GM12878 (cell line): ENCODE measurements around the gene TRPC4. TPM values are rescaled to one million over a fixed set of nuclear protein-coding genes. Genes with fewer than 3 reads are reported as not detected.

Experiments used
- ATAC-seq: fragments of 200-7000 bp; cut with Tn5 transposase; 3 replicates; pipeline ENCODE4 v1.9.1; 2020; ENCODE audit warnings: mild to moderate bottlenecking, moderate library complexity
- BruUV-seq: library from RNA; stranded (reverse); fragments of 400-500 nt; replicated peaks from 2 replicates; lab custom pipeline; 2021; lab: Mats Ljungman, UMichigan
- CTCF ChIA-PET: fragments of 300-600 bp; sonication (Branson Sonifier 250); formaldehyde crosslinking; extraction: SDS; loops from one replicate; lab custom pipeline; 2021; ENCODE audit warnings: inconsistent platforms; lab: Yijun Ruan, JAX
- POLR2A ChIA-PET: fragments of 350-600 bp; formaldehyde crosslinking; extraction: SDS; loops from one replicate; lab custom pipeline; 2021; ENCODE audit warnings: inconsistent platforms; lab: Charles Lee
- RAD21 ChIA-PET: fragments of 300-600 bp; sonication (Branson Sonifier 250); formaldehyde crosslinking; loops from one replicate; lab custom pipeline; 2023; ENCODE audit warnings: antibody characterized with exemption; ENCODE audit not compliant: unreplicated experiment; lab: Charles Lee
- SMC1A ChIA-PET: fragments of 300-600 bp; sonication (Branson Sonifier 250); formaldehyde crosslinking; loops from one replicate; lab custom pipeline; 2023; ENCODE audit not compliant: unreplicated experiment, uncharacterized antibody; lab: Charles Lee
- DNase-seq: peaks from one replicate; pipeline ENCODE4 v3.0.0-alpha.2; 2011; ENCODE audit warnings: low read depth, low spot score
- FAIRE-seq: peaks from 3 replicates; lab custom pipeline; 2011; peaks lifted over from hg19 to GRCh38; lab: Jason Lieb, UNC
- H2AFZ ChIP-seq: 2 replicates; pipeline ENCODE4 v1.6.0; 2011; ENCODE audit warnings: low read depth, low read length, control low read depth; ENCODE audit not compliant: control insufficient read depth
- H3K27ac ChIP-seq: 2 replicates; pipeline ENCODE4 v1.5.1; 2011; ENCODE audit warnings: control low read depth; ENCODE audit not compliant: control insufficient read depth, insufficient read depth
- H3K27me3 ChIP-seq, 2 experiments: replicated peaks in 1 of 2; 2 replicates each; pipeline versions ENCODE4 v1.6.0 to v1.6.1; 2011; ENCODE audit warnings: low read length in 1 of 2; ENCODE audit not compliant: control insufficient read depth in 2 of 2, insufficient read depth in 2 of 2
- H3K36me3 ChIP-seq, 2 experiments: 2 replicates each; pipeline ENCODE4 v1.5.1; 2011; ENCODE audit warnings: low read length in 1 of 2; ENCODE audit not compliant: control insufficient read depth in 2 of 2, insufficient read depth in 2 of 2
- H3K4me1 ChIP-seq: 2 replicates; pipeline ENCODE4 v1.6.1; 2011; ENCODE audit warnings: mild to moderate bottlenecking, low read length, moderate library complexity, mixed read lengths; ENCODE audit not compliant: control insufficient read depth, insufficient read depth
- H3K4me2 ChIP-seq: 2 replicates; pipeline ENCODE4 v1.6.0; 2011; ENCODE audit warnings: control low read depth; ENCODE audit not compliant: control insufficient read depth, insufficient read depth
- H3K4me3 ChIP-seq: fragments of 200-600 bp; sonication (generic); 2 replicates; pipeline ENCODE4 v1.5.1; 2016
- H3K79me2 ChIP-seq: 2 replicates; pipeline ENCODE4 v1.6.0; 2011; ENCODE audit warnings: low read length; ENCODE audit not compliant: control insufficient read depth, insufficient read depth
- H3K9ac ChIP-seq: 2 replicates; pipeline ENCODE4 v1.8.0; 2011; ENCODE audit warnings: low read length, control low read depth, mixed read lengths; ENCODE audit not compliant: control insufficient read depth, insufficient read depth
- H3K9me3 ChIP-seq: replicated peaks from 3 replicates; pipeline ENCODE4 v1.5.1; 2011; ENCODE audit warnings: mild to moderate bottlenecking, low read length; ENCODE audit not compliant: control insufficient read depth, insufficient read depth
- H4K20me1 ChIP-seq: 2 replicates; pipeline ENCODE4 v1.6.0; 2011; ENCODE audit not compliant: control insufficient read depth, insufficient read depth
- ATF7 ChIP-seq: fragments of 450-650 bp; IDR thresholded peaks from 2 replicates; pipeline ENCODE4 v1.6.1; 2016; ENCODE audit warnings: low read depth, mild to moderate bottlenecking
- BRCA1 ChIP-seq: IDR thresholded peaks from 2 replicates; pipeline ENCODE4 v1.6.1; 2011; ENCODE audit warnings: low read depth, low read length, improper control_type of control experiment
- NFYB ChIP-seq: IDR thresholded peaks from 2 replicates; pipeline ENCODE4 v1.6.1; 2011; ENCODE audit warnings: low read depth, mild to moderate bottlenecking, low read length, improper control_type of control experiment, moderate library complexity; ENCODE audit not compliant: insufficient read depth
- NR2C2 ChIP-seq: IDR thresholded peaks from 2 replicates; pipeline ENCODE4 v1.6.1; 2011; ENCODE audit warnings: borderline replicate concordance, low read depth; ENCODE audit not compliant: control insufficient read depth, insufficient read length
- SREBF2 ChIP-seq: IDR thresholded peaks from 2 replicates; pipeline ENCODE4 v1.6.1; 2012; ENCODE audit warnings: mild to moderate bottlenecking, low read length
- WRNIP1 ChIP-seq: IDR thresholded peaks from 2 replicates; pipeline ENCODE4 v1.6.1; 2011; ENCODE audit warnings: low read depth, low read length, improper control_type of control experiment, borderline replicate concordance
- YY1 ChIP-seq: IDR thresholded peaks from 2 replicates; pipeline ENCODE4 v1.6.1; 2011; ENCODE audit warnings: low read depth, mild to moderate bottlenecking, low read length
- ZNF217 ChIP-seq: fragments of 450-650 bp; IDR thresholded peaks from 2 replicates; pipeline ENCODE4 v1.6.1; 2017; ENCODE audit warnings: antibody characterized with exemption, mild to moderate bottlenecking
- WGBS: methylation state at CpG from one replicate; pipeline ENCODE4 v1.1.6; 2016; ENCODE audit warnings: low lambda C conversion rate; ENCODE audit not compliant: insufficient replicate concordance, insufficient coverage; ENCODE audit errors: missing lambda C conversion rate; 5-methylcytosine and 5-hydroxymethylcytosine counted together
- in situ Hi-C: fragments of 300-500 bp; cut with MboI; formaldehyde crosslinking; loops from 9 replicates; pipeline ENCODE4 v1.14.3; 2018; ENCODE audit warnings: mixed read lengths
- intact Hi-C: fragments of 100-400 bp; cut with micrococcal nuclease; formaldehyde crosslinking; loops from one replicate; pipeline ENCODE4 v1.14.2; 2022; ENCODE audit not compliant: unreplicated experiment
- polyA plus RNA-seq, 11 experiments: library from polyadenylated mRNA; depleted of rRNA in 4 of 11; unstranded in 6 of 11; stranded (reverse) in 5 of 11; fragments of >200 nt; fragmentation: Nextera tagmentation in 4 of 11; fragmentation: Illumina TruSeq in 1 of 11; extraction: Ambion mirVana in 4 of 11; extraction: Trizol in 1 of 11; gene quantifications; 1 replicate in 1 of 11; 2 replicates in 10 of 11; pipeline versions ENCODE4 v1.2.1 to v1.2.3, GENCODE V29; 2011 to 2016; ENCODE audit warnings: inconsistent platforms in 2 of 11, missing spikeins in 2 of 11, low read depth in 1 of 11
- total RNA-seq, 4 experiments: library from RNA; depleted of rRNA in 3 of 4; stranded (reverse); fragments of >200 nt in 3 of 4; fragmentation: Illumina TruSeq in 1 of 4; extraction: Trizol in 1 of 4; gene quantifications; 2 replicates each; pipeline versions ENCODE4 v1.2.1 to v1.2.3, GENCODE V29; 2013 to 2021
- TF ChIP-seq, protein P1 (sequence below): IDR thresholded peaks from 2 replicates; pipeline ENCODE4 v1.6.1; 2011; ENCODE audit warnings: borderline replicate concordance, low read depth, mild to moderate bottlenecking, moderate library complexity, mixed read lengths, low read length; ENCODE audit not compliant: insufficient read depth; ENCODE audit errors: extremely low read length
- TF ChIP-seq, protein P2 (sequence below): IDR thresholded peaks from 2 replicates; pipeline ENCODE4 v1.6.1; 2012; ENCODE audit warnings: low read length, inconsistent platforms

TRPC4 gene
- total and polyA plus RNA-seq, 10 of the 15 experiments (the other 5 are each of a cell fraction or from before 2014, with no cell fraction given): not detected

DNA sequence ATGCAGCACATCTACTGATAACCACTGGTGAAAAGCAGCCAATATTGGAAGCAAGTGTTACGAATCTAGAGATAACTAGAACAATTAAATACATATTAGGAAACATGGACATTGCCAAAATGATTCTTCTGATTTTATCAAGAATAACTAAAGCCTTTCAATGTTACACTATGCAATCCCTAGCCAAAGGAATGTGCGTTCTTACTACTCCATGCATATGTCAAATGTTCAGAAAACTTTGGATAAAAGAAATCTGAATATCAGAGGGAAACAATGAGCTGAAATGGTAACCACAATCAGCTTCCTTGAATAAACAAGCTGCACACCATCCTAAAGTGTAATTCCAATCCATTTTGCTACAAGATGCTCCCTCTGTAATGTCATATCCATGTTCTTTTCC, 270.1 kb downstream of the TRPC4 start:
- no peaks in the 10 kb centered on the region for H3K9me3 ChIP-seq
- 4% methylated on average over 2 of the region's 2 CpGs for WGBS

More for the DNA sequence above, 270.1 kb downstream of the TRPC4 start:
- no peak for FAIRE-seq
- BruUV-seq: no TSS peak
- ChIA-PET POLR2A (no interaction called here), CTCF (no interaction called here), RAD21 (no interaction called here), SMC1A (interaction anchor here (1.2 kb wide), 1 partner anchor 9 kb away, joined by 3 read pairs; no protein-coding TSS in a partner anchor)
- no peak overlapping the region for H3K9ac ChIP-seq
- no peak overlapping the region for H3K27ac ChIP-seq
- no peaks in the 10 kb centered on the region for H3K79me2 ChIP-seq
- H4K20me1 ChIP-seq: no peaks in the 10 kb centered on the region
- ATAC-seq: no peak
- no peaks in the 10 kb centered on the region for H3K27me3 ChIP-seq
- no peaks in the 10 kb centered on the region for H3K36me3 ChIP-seq
- intact Hi-C loops: no loop called here
- H3K4me1 ChIP-seq: no peaks in the 10 kb centered on the region
- DNase-seq: no peak
- no peak overlapping the region for H2AFZ ChIP-seq
- no peak for TF ChIP-seq NR2C2
- no peak for TF ChIP-seq SREBF2
- TF ChIP-seq ZNF217: no peak
- no peak for TF ChIP-seq WRNIP1
- no peak for TF ChIP-seq NFYB
- no peak for TF ChIP-seq YY1
- no peak for TF ChIP-seq ATF7
- no peak for TF ChIP-seq BRCA1
- TF ChIP-seq, protein P1, sequence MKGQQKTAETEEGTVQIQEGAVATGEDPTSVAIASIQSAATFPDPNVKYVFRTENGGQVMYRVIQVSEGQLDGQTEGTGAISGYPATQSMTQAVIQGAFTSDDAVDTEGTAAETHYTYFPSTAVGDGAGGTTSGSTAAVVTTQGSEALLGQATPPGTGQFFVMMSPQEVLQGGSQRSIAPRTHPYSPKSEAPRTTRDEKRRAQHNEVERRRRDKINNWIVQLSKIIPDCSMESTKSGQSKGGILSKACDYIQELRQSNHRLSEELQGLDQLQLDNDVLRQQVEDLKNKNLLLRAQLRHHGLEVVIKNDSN: no peak
- TF ChIP-seq, protein P2, sequence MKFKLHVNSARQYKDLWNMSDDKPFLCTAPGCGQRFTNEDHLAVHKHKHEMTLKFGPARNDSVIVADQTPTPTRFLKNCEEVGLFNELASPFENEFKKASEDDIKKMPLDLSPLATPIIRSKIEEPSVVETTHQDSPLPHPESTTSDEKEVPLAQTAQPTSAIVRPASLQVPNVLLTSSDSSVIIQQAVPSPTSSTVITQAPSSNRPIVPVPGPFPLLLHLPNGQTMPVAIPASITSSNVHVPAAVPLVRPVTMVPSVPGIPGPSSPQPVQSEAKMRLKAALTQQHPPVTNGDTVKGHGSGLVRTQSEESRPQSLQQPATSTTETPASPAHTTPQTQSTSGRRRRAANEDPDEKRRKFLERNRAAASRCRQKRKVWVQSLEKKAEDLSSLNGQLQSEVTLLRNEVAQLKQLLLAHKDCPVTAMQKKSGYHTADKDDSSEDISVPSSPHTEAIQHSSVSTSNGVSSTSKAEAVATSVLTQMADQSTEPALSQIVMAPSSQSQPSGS: no peak
- TF ChIP-seq, all 136 proteins: peak for 0
- H3K4me3 ChIP-seq: no peak overlapping the region
- H3K4me2 ChIP-seq: no peak overlapping the region
- in situ Hi-C loops: no loop called here
